ENCODE data around the gene FAM177B. TPM values are rescaled to one million over a fixed set of nuclear protein-coding genes. Genes with fewer than 3 reads are reported as not detected.
A peak's percentile ranks its signal among the peaks of the same experiment; 100 is the strongest.

FAM177B gene
- total RNA-seq, 4 donors from 2014 or later = 4.0 to 13.9 TPM; not detected in 2

- Histone ChIP-seq H3K27ac (no peak overlapping the region), H3K4me1 (peaks cover 0 to 4% (median 0%) of the 10 kb centered on the region in 4 donors), H3K27me3 (peaks cover 4% of the 10 kb centered on the region), H3K4me3 (no peak overlapping the region), H3K36me3 (no peaks in the 10 kb centered on the region), H3K9me3 (no peaks in the 10 kb centered on the region)
- WGBS, 2 donors (ENCODE audit: low coverage in 1 of 2) = 74 to 81% methylated on average over 3 of the region's 3 CpGs
- in situ Hi-C loops (cut with MboI; ENCODE audit: low pct_ligation_motif_present in 1 of 4, low pct_unique_long_range_greater_than_20kb in 1 of 4, low sequenced_read_pairs in 3 of 4) (no loop called here), intact Hi-C loops (cut with DNase I; ENCODE audit: low total_unique reads) (no loop called here)
- DNase-seq = no peak
- TF ChIP-seq CTCF (IDR thresholded peaks at IDR 0.05) (no peak), POLR2AphosphoS5 (IDR thresholded peaks at IDR 0.05) (no peak), EP300 (IDR thresholded peaks at IDR 0.05; ENCODE audit: low read depth) (no peak), POLR2A (IDR thresholded peaks at IDR 0.05) (no peak)
Measured at GRCh38 chr1:222788402-222789156, 51.6 kb downstream of the FAM177B start.

GRCh38 chr1:222790115-222790514, 53.1 kb downstream of the FAM177B start:
- no peak for TF ChIP-seq CTCF (IDR thresholded peaks at IDR 0.05)
- no peak for TF ChIP-seq POLR2A (IDR thresholded peaks at IDR 0.05)
- no peak for TF ChIP-seq POLR2AphosphoS5 (IDR thresholded peaks at IDR 0.05)
- no peak for TF ChIP-seq EP300 (IDR thresholded peaks at IDR 0.05; ENCODE audit: low read depth)
- intact Hi-C loops (cut with DNase I; ENCODE audit: low total_unique reads) = loop anchor here (10.0 kb wide), 1 partner anchor 335 kb away; no protein-coding TSS in a partner anchor
- Histone ChIP-seq H3K36me3 (no peaks in the 10 kb centered on the region), H3K27me3 (no peaks in the 10 kb centered on the region), H3K4me1 (no peaks in the 10 kb centered on the region), H3K9me3 (no peaks in the 10 kb centered on the region), H3K27ac (no peak overlapping the region), H3K4me3 (no peak overlapping the region)
- DNase-seq = no peak
- in situ Hi-C loops (cut with MboI; ENCODE audit: low pct_ligation_motif_present in 1 of 4, low pct_unique_long_range_greater_than_20kb in 1 of 4, low sequenced_read_pairs in 3 of 4) = loop anchor here (10.0 kb wide), 2 partner anchors 295 to 305 kb away; no protein-coding TSS in a partner anchor
- WGBS, 2 donors (ENCODE audit: low coverage in 1 of 2) = 62 to 80% methylated on average over 1 to 2 of the region's 2 CpGs

- no peak for TF ChIP-seq CTCF (IDR thresholded peaks at IDR 0.05)
- no peak for TF ChIP-seq POLR2A (IDR thresholded peaks at IDR 0.05)
- no peak for TF ChIP-seq POLR2AphosphoS5 (IDR thresholded peaks at IDR 0.05)
- no peak for TF ChIP-seq EP300 (IDR thresholded peaks at IDR 0.05; ENCODE audit: low read depth)
- H3K36me3 ChIP-seq = no peaks in the 10 kb centered on the region
- H3K27ac ChIP-seq = peak overlapping the region in 1 of 4 donors; percentile 2
- DNase-seq = no peak
- whole genome bisulfite sequencing, 2 donors (ENCODE audit: low coverage in 1 of 2) = 64% methylated on average over 4 of the region's 4 CpGs; no CpG with 5 or more reads in 1 of the 2 donors
- in situ Hi-C loops (cut with MboI; ENCODE audit: low pct_ligation_motif_present in 1 of 4, low pct_unique_long_range_greater_than_20kb in 1 of 4, low sequenced_read_pairs in 3 of 4) = loop anchor here (10.0 kb wide), 2 partner anchors 294 to 304 kb away; no protein-coding TSS in a partner anchor
- H3K27me3 ChIP-seq = no peaks in the 10 kb centered on the region
- no peak overlapping the region for H3K4me3 ChIP-seq
- intact Hi-C loops (cut with DNase I; ENCODE audit: low total_unique reads) = loop anchor here (10.0 kb wide), 1 partner anchor 334 kb away; no protein-coding TSS in a partner anchor
- H3K4me1 ChIP-seq = no peaks in the 10 kb centered on the region
- H3K9me3 ChIP-seq = no peaks in the 10 kb centered on the region
Measured at GRCh38 chr1:222790520-222790919, 53.5 kb downstream of the FAM177B start.

- no peaks in the 10 kb centered on the region for H3K9me3 ChIP-seq
- no peak overlapping the region for H3K4me3 ChIP-seq
- TF ChIP-seq CTCF (IDR thresholded peaks at IDR 0.05) (no peak), POLR2AphosphoS5 (IDR thresholded peaks at IDR 0.05) (no peak), EP300 (IDR thresholded peaks at IDR 0.05; ENCODE audit: low read depth) (no peak), POLR2A (IDR thresholded peaks at IDR 0.05) (no peak)
- no peak for DNase-seq
- peak overlapping the region in 1 of 4 donors; percentile 2 for H3K27ac ChIP-seq
- H3K4me1 ChIP-seq = no peaks in the 10 kb centered on the region
- H3K27me3 ChIP-seq = no peaks in the 10 kb centered on the region
- intact Hi-C loops (cut with DNase I; ENCODE audit: low total_unique reads) (loop anchor here (1.0 to 10.0 kb wide), 2 partner anchors 290 to 334 kb away; no protein-coding TSS in a partner anchor), in situ Hi-C loops (cut with MboI; ENCODE audit: low pct_ligation_motif_present in 1 of 4, low pct_unique_long_range_greater_than_20kb in 1 of 4, low sequenced_read_pairs in 3 of 4) (loop anchor here (10.0 kb wide), 2 partner anchors 294 to 304 kb away; no protein-coding TSS in a partner anchor)
- no peaks in the 10 kb centered on the region for H3K36me3 ChIP-seq
- 42 to 47% methylated on average over 3 to 4 of the region's 4 CpGs for WGBS, 2 donors (ENCODE audit: low coverage in 1 of 2)
Measured at GRCh38 chr1:222791006-222791710, 54.2 kb downstream of the FAM177B start.
